HCT116 (cell line): ENCODE data around the gene TBC1D2. TPM values are rescaled to one million over a fixed set of nuclear protein-coding genes. Genes with fewer than 3 reads are reported as not detected.

ENCODE experiments used
- ATAC-seq: fragments of 200-7000 bp; cut with Tn5 transposase; 2 replicates; pipeline ENCODE4 v1.9.1; 2020; ENCODE audit warnings: mild to moderate bottlenecking, moderate library complexity
- BruUV-seq: library from RNA; stranded (reverse); fragments of 400-500 nt; replicated peaks from 2 replicates; lab custom pipeline; 2021; lab: Mats Ljungman, UMichigan
- CTCF ChIA-PET: fragments of 300-600 bp; sonication (Branson Sonifier 250); formaldehyde crosslinking; loops from one replicate; lab custom pipeline; 2021; ENCODE audit warnings: antibody characterized with exemption; lab: Charles Lee
- POLR2A ChIA-PET: fragments of 300-600, 350-600 bp; sonication (Branson Sonifier 250); formaldehyde crosslinking; loops from one replicate; lab custom pipeline; 2021; ENCODE audit warnings: antibody characterized with exemption; lab: Charles Lee
- RAD21 ChIA-PET, 2 experiments: fragments of 300-600 bp; sonication (Branson Sonifier 250); formaldehyde crosslinking; loops; one replicate each; lab custom pipeline; 2023; ENCODE audit warnings: low total read pairs in 2 of 2; ENCODE audit not compliant: uncharacterized antibody in 2 of 2, unreplicated experiment in 2 of 2, low non-redundant PET in 1 of 2; lab: Charles Lee
- DNase-seq: peaks from one replicate; pipeline ENCODE4 v3.0.0-alpha.2; 2010; ENCODE audit warnings: low read depth, low spot score
- H2AFZ ChIP-seq: fragments of 200-600 bp; shearing (Covaris generic), sonication (generic); 2 replicates; pipeline ENCODE4 v1.6.1; 2017; ENCODE audit warnings: low read depth, mixed run types, mixed read lengths, antibody characterized with exemption, low read length; ENCODE audit not compliant: poor library complexity, severe bottlenecking
- H3K27ac ChIP-seq: 2 replicates; pipeline ENCODE4 v1.5.1; 2012; ENCODE audit warnings: low read depth, low read length
- H3K27me3 ChIP-seq: fragments of 200-600 bp; sonication (generic); 2 replicates; pipeline ENCODE4 v1.6.1; 2016; ENCODE audit warnings: mixed run types, low read length, mixed read lengths; ENCODE audit not compliant: insufficient read depth
- H3K36me3 ChIP-seq, 2 experiments: fragments of 200-500 bp in 1 of 2; fragments of 200-600 bp in 1 of 2; sonication (Bioruptor generic) in 1 of 2; sonication (generic) in 1 of 2; 2 replicates each; pipeline versions ENCODE4 v1.5.1 to v1.6.1; 2014 to 2016; ENCODE audit warnings: low read length in 2 of 2, inconsistent platforms in 1 of 2, mixed read lengths in 1 of 2, mixed run types in 1 of 2; ENCODE audit not compliant: insufficient read depth in 2 of 2, control insufficient read depth in 1 of 2
- H3K4me1 ChIP-seq, 2 experiments: fragments of 200-600 bp in 1 of 2; sonication (generic) in 1 of 2; 2 replicates each; pipeline versions ENCODE4 v1.5.1 to v1.6.1; 2012 to 2017; ENCODE audit warnings: low read length in 2 of 2, inconsistent platforms in 1 of 2, mild to moderate bottlenecking in 1 of 2, mixed read lengths in 1 of 2, mixed run types in 1 of 2, moderate library complexity in 1 of 2; ENCODE audit not compliant: insufficient read depth in 2 of 2, control insufficient read depth in 1 of 2
- H3K4me2 ChIP-seq: fragments of 200-600 bp; sonication (generic); 2 replicates; pipeline ENCODE4 v1.6.1; 2017; ENCODE audit warnings: mixed run types, low read length, mixed read lengths
- H3K4me3 ChIP-seq, 2 experiments: fragments of 200-600 bp in 1 of 2; sonication (generic) in 1 of 2; replicated peaks in 1 of 2; 2 replicates each; pipeline ENCODE4 v1.5.1; 2011 to 2016; ENCODE audit warnings: low read length in 2 of 2, control low read depth in 1 of 2, low read depth in 1 of 2, mild to moderate bottlenecking in 1 of 2, mixed read lengths in 1 of 2, mixed run types in 1 of 2
- H3K79me2 ChIP-seq: fragments of 200-600 bp; sonication (generic); 2 replicates; pipeline ENCODE4 v1.6.1; 2017; ENCODE audit warnings: mild to moderate bottlenecking, mixed run types, low read length, moderate library complexity, mixed read lengths; ENCODE audit not compliant: insufficient read depth
- H3K9ac ChIP-seq: fragments of 200-600 bp; sonication (generic); 2 replicates; pipeline ENCODE4 v1.6.1; 2016; ENCODE audit warnings: low read length, mixed read lengths
- H3K9me2 ChIP-seq: fragments of 200-600 bp; sonication (generic), shearing (Covaris generic); 2 replicates; pipeline ENCODE4 v1.6.1; 2017; ENCODE audit warnings: mixed run types, mild to moderate bottlenecking, moderate library complexity; ENCODE audit not compliant: insufficient read depth
- H3K9me3 ChIP-seq, 2 experiments: fragments of 200-500 bp in 1 of 2; fragments of 200-600 bp in 1 of 2; sonication (Bioruptor generic) in 1 of 2; sonication (generic) in 1 of 2; 2 replicates each; pipeline ENCODE4 v1.6.1; 2014 to 2017; ENCODE audit warnings: low read length in 2 of 2, mixed read lengths in 2 of 2, inconsistent platforms in 1 of 2, low read depth in 1 of 2, mild to moderate bottlenecking in 1 of 2, mixed run types in 1 of 2, moderate library complexity in 1 of 2; ENCODE audit not compliant: control insufficient read depth in 1 of 2, insufficient read depth in 1 of 2
- H4K20me1 ChIP-seq: fragments of 200-600 bp; sonication (generic), shearing (Covaris generic); 2 replicates; pipeline ENCODE4 v1.6.1; 2017; ENCODE audit warnings: mixed run types, mild to moderate bottlenecking, moderate library complexity; ENCODE audit not compliant: insufficient read depth
- EZH2 ChIP-seq: fragments of 200-600 bp; sonication (generic); IDR thresholded peaks from 2 replicates; pipeline ENCODE4 v1.6.1; 2017; ENCODE audit warnings: antibody characterized with exemption, mixed run types
- EZH2phosphoT487 ChIP-seq: fragments of 200-600 bp; IDR thresholded peaks from 2 replicates; pipeline ENCODE4 v1.6.1; 2018; ENCODE audit warnings: antibody characterized with exemption, borderline replicate concordance
- POLR2AphosphoS5 ChIP-seq: IDR thresholded peaks from 2 replicates; pipeline ENCODE4 v1.6.1; 2011; ENCODE audit warnings: mild to moderate bottlenecking, low read depth, low read length, moderate library complexity
- REST ChIP-seq: IDR thresholded peaks from 2 replicates; pipeline ENCODE4 v1.6.1; 2012; ENCODE audit warnings: low read depth
- SRF ChIP-seq: IDR thresholded peaks from 2 replicates; pipeline ENCODE4 v1.6.1; 2012; ENCODE audit warnings: low read depth
- ZBTB33 ChIP-seq: IDR thresholded peaks from 2 replicates; pipeline ENCODE4 v1.6.1; 2011; ENCODE audit warnings: mild to moderate bottlenecking, low read length, moderate library complexity; ENCODE audit not compliant: insufficient replicate concordance; ENCODE audit errors: extremely low read depth
- ZNF274 ChIP-seq: fragments of 200-500 bp; sonication (Bioruptor generic); IDR thresholded peaks from 2 replicates; pipeline ENCODE4 v1.6.1; 2014; ENCODE audit warnings: mild to moderate bottlenecking, low read depth, low read length, inconsistent platforms
- intact Hi-C: fragments of 100-400 bp; cut with micrococcal nuclease; formaldehyde crosslinking; loops from 2 replicates; pipeline ENCODE4 v1.10.0; 2022
- total RNA-seq: library from RNA; stranded (reverse); gene quantifications from one replicate; pipeline ENCODE4 v1.2.1, GENCODE V29; 2021; ENCODE audit not compliant: unreplicated experiment

TBC1D2 gene
- total RNA-seq, 1 experiment from 2014 or later = 9.8 TPM

GRCh38 chr9:98186236-98186635 lies 69.2 kb downstream of the TBC1D2 start:
- BruUV-seq = no TSS peak
- DNase-seq = no peak
- H3K9me2 ChIP-seq = no peaks in the 10 kb centered on the region
- no peaks in the 10 kb centered on the region for H3K36me3 ChIP-seq
- no peak for TF ChIP-seq REST
- TF ChIP-seq EZH2phosphoT487 = no peak
- TF ChIP-seq ZNF274 = no peak
- TF ChIP-seq SRF = no peak
- TF ChIP-seq EZH2 = no peak
- TF ChIP-seq ZBTB33 = no peak
- TF ChIP-seq POLR2AphosphoS5 = no peak
- H3K9me3 ChIP-seq = no peaks in the 10 kb centered on the region
- H3K27ac ChIP-seq = no peak overlapping the region
- no peak for ATAC-seq
- H2AFZ ChIP-seq = no peak overlapping the region
- no peak overlapping the region for H3K4me2 ChIP-seq
- no peaks in the 10 kb centered on the region for H3K79me2 ChIP-seq
- CTCF ChIA-PET = no interaction called here
- RAD21 ChIA-PET = no interaction called here
- peaks cover 4 to 13% of the 10 kb centered on the region in 2 experiments; a peak in 3 of 4 replicates for H3K4me1 ChIP-seq
- no peaks in the 10 kb centered on the region for H4K20me1 ChIP-seq
- POLR2A ChIA-PET = no interaction called here
- intact Hi-C loops = no loop called here
- H3K27me3 ChIP-seq = no peaks in the 10 kb centered on the region
- no peak overlapping the region for H3K9ac ChIP-seq
- H3K4me3 ChIP-seq = no peak overlapping the region
